Measurements from ENCODE around the gene PCGF6. TPM values are rescaled to one million over a fixed set of nuclear protein-coding genes. Genes with fewer than 3 reads are reported as not detected.

PCGF6 gene, protein sequence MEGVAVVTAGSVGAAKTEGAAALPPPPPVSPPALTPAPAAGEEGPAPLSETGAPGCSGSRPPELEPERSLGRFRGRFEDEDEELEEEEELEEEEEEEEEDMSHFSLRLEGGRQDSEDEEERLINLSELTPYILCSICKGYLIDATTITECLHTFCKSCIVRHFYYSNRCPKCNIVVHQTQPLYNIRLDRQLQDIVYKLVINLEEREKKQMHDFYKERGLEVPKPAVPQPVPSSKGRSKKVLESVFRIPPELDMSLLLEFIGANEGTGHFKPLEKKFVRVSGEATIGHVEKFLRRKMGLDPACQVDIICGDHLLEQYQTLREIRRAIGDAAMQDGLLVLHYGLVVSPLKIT
- 10.5 to 12.8 TPM (median 11.0 TPM) in 5 replicates for total RNA-seq (2022; extraction: Qiagen RNA extraction)

DNA sequence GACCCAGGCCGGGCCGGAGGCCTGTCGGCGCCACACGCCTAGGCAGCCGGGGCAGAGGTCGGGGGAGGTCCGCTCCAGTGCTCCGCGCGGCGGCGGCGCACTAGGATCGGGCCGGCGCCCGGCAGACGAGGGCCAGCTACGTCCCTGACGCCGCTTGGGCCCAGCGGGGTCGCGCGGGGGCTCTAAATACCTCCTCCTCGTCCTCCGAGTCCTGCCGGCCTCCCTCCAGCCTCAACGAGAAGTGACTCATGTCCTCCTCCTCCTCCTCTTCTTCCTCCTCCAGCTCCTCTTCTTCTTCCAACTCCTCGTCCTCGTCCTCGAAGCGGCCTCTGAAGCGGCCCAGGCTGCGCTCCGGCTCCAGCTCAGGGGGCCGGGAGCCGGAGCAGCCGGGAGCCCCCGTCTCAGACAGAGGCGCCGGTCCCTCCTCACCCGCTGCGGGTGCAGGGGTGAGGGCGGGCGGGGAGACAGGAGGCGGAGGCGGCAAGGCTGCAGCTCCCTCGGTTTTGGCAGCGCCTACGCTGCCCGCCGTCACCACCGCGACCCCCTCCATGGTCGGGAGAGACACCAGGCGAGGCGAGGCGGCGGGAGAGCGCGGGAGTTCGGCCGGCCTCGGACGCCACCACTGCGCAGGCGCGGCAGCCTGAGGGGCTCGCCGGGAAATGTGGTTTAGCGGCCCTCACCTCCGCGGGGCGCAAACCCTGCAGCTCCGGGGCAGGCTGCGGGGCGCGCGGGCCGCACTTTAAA, at the start of gene PCGF6:
Gene PCGF6 (minus strand): TSS at position 624 of the 744 bp plus-strand sequence. CDS start 74 bp downstream, at position 550.

GRCh38 chr10:103396067-103396788, 45.3 kb upstream of the PCGF6 start, which contains the start of the genes ATP5MK and PDCD11:
TSS of gene ATP5MK (minus strand) at chr10:103396475. CDS start at chr10:103392457, 4,018 bp downstream.
TSS of gene PDCD11 (plus strand) at chr10:103396626. CDS start at chr10:103398427, 1,801 bp downstream.

DNA sequence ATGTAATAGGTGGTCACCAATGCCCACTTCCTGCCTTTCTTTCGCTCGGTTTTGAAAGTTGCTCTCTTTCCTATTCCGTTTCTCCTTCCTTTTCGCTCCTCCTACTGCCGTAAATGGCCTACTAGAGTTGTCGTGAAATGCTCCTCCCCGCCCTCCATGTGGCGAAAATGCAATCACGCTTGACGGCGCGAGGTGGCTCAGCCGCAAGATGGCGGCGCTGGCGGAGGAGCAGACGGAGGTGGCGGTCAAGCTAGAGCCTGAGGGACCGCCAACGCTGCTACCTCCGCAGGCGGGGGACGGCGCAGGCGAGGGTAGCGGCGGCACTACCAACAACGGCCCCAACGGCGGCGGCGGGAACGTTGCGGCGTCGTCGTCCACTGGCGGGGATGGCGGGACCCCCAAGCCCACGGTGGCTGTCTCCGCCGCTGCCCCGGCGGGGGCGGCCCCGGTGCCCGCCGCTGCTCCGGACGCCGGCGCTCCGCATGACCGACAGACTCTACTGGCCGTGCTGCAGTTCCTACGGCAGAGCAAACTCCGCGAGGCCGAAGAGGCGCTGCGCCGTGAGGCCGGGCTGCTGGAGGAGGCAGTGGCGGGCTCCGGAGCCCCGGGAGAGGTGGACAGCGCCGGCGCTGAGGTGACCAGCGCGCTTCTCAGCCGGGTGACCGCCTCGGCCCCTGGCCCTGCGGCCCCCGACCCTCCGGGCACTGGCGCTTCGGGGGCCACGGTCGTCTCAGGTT, 17.0 kb upstream of the PCGF6 start, which contains the start of gene TAF5:
Gene TAF5 (plus strand): TSS at position 195 of the 737 bp plus-strand sequence. CDS start 14 bp downstream, at position 209.

GRCh38 chr10:103276896-103277712, 73.8 kb downstream of the PCGF6 start, which contains the start of gene INA:
TSS of gene INA (plus strand) at chr10:103277138. CDS start at chr10:103277212, 74 bp downstream.

Other genes starting within 250 kb of the PCGF6 start
- 60.6 to 82.9 TPM (median 63.2 TPM) in 5 replicates for gene NT5C2, start 157.9 kb downstream of the PCGF6 start, total RNA-seq (2022; extraction: Qiagen RNA extraction)
- 0.07 TPM in 2 of 5 replicates, not detected in the others for gene RPEL1, start 105.3 kb downstream of the PCGF6 start, total RNA-seq (2022; extraction: Qiagen RNA extraction)
- gene INA, start 74.0 kb downstream of the PCGF6 start, total RNA-seq (2022; extraction: Qiagen RNA extraction), result 16.7 to 23.7 TPM (median 18.3 TPM) in 5 replicates
- gene TAF5, start 16.8 kb upstream of the PCGF6 start, total RNA-seq (2022; extraction: Qiagen RNA extraction), result 2.5 to 3.4 TPM (median 2.7 TPM) in 5 replicates
- 466 to 497 TPM (median 484 TPM) in 5 replicates for gene ATP5MK, start 45.3 kb upstream of the PCGF6 start, total RNA-seq (2022; extraction: Qiagen RNA extraction)
- 35.3 to 40.5 TPM (median 38.3 TPM) in 5 replicates for gene PDCD11, start 45.5 kb upstream of the PCGF6 start, total RNA-seq (2022; extraction: Qiagen RNA extraction)
- gene CALHM2, start 101.2 kb upstream of the PCGF6 start, total RNA-seq (2022; extraction: Qiagen RNA extraction), result 4.2 to 5.9 TPM (median 5.2 TPM) in 5 replicates
- 0.02 TPM in 1 of 5 replicates, not detected in the others for gene CALHM1, start 107.8 kb upstream of the PCGF6 start, total RNA-seq (2022; extraction: Qiagen RNA extraction)
- 0.23 to 0.52 TPM (median 0.35 TPM) in 5 replicates for gene CALHM3, start 128.1 kb upstream of the PCGF6 start, total RNA-seq (2022; extraction: Qiagen RNA extraction)
- 0.49 to 0.97 TPM (median 0.55 TPM) in 5 replicates for gene NEURL1, start 142.6 kb upstream of the PCGF6 start, total RNA-seq (2022; extraction: Qiagen RNA extraction)